GM12878 (cell line): ENCODE data around the gene PRTFDC1. TPM values are rescaled to one million over a fixed set of nuclear protein-coding genes. Genes with fewer than 3 reads are reported as not detected.

Source experiments
- ATAC-seq: fragments of 200-7000 bp; cut with Tn5 transposase; 3 replicates; pipeline ENCODE4 v1.9.1; 2020; ENCODE audit warnings: mild to moderate bottlenecking, moderate library complexity
- BruUV-seq: library from RNA; stranded (reverse); fragments of 400-500 nt; replicated peaks from 2 replicates; lab custom pipeline; 2021; lab: Mats Ljungman, UMichigan
- CTCF ChIA-PET: fragments of 300-600 bp; sonication (Branson Sonifier 250); formaldehyde crosslinking; extraction: SDS; loops from one replicate; lab custom pipeline; 2021; ENCODE audit warnings: inconsistent platforms; lab: Yijun Ruan, JAX
- POLR2A ChIA-PET: fragments of 350-600 bp; formaldehyde crosslinking; extraction: SDS; loops from one replicate; lab custom pipeline; 2021; ENCODE audit warnings: inconsistent platforms; lab: Charles Lee
- RAD21 ChIA-PET: fragments of 300-600 bp; sonication (Branson Sonifier 250); formaldehyde crosslinking; loops from one replicate; lab custom pipeline; 2023; ENCODE audit warnings: antibody characterized with exemption; ENCODE audit not compliant: unreplicated experiment; lab: Charles Lee
- SMC1A ChIA-PET: fragments of 300-600 bp; sonication (Branson Sonifier 250); formaldehyde crosslinking; loops from one replicate; lab custom pipeline; 2023; ENCODE audit not compliant: unreplicated experiment, uncharacterized antibody; lab: Charles Lee
- DNase-seq: peaks from one replicate; pipeline ENCODE4 v3.0.0-alpha.2; 2011; ENCODE audit warnings: low read depth, low spot score
- FAIRE-seq: peaks from 3 replicates; lab custom pipeline; 2011; peaks lifted over from hg19 to GRCh38; lab: Jason Lieb, UNC
- H2AFZ ChIP-seq: 2 replicates; pipeline ENCODE4 v1.6.0; 2011; ENCODE audit warnings: low read depth, low read length, control low read depth; ENCODE audit not compliant: control insufficient read depth
- H3K27ac ChIP-seq: 2 replicates; pipeline ENCODE4 v1.5.1; 2011; ENCODE audit warnings: control low read depth; ENCODE audit not compliant: control insufficient read depth, insufficient read depth
- H3K27me3 ChIP-seq, 2 experiments: replicated peaks in 1 of 2; 2 replicates each; pipeline versions ENCODE4 v1.6.0 to v1.6.1; 2011; ENCODE audit warnings: low read length in 1 of 2; ENCODE audit not compliant: control insufficient read depth in 2 of 2, insufficient read depth in 2 of 2
- H3K36me3 ChIP-seq, 2 experiments: 2 replicates each; pipeline ENCODE4 v1.5.1; 2011; ENCODE audit warnings: low read length in 1 of 2; ENCODE audit not compliant: control insufficient read depth in 2 of 2, insufficient read depth in 2 of 2
- H3K4me1 ChIP-seq: 2 replicates; pipeline ENCODE4 v1.6.1; 2011; ENCODE audit warnings: mild to moderate bottlenecking, low read length, moderate library complexity, mixed read lengths; ENCODE audit not compliant: control insufficient read depth, insufficient read depth
- H3K4me2 ChIP-seq: 2 replicates; pipeline ENCODE4 v1.6.0; 2011; ENCODE audit warnings: control low read depth; ENCODE audit not compliant: control insufficient read depth, insufficient read depth
- H3K4me3 ChIP-seq: fragments of 200-600 bp; sonication (generic); 2 replicates; pipeline ENCODE4 v1.5.1; 2016
- H3K79me2 ChIP-seq: 2 replicates; pipeline ENCODE4 v1.6.0; 2011; ENCODE audit warnings: low read length; ENCODE audit not compliant: control insufficient read depth, insufficient read depth
- H3K9ac ChIP-seq: 2 replicates; pipeline ENCODE4 v1.8.0; 2011; ENCODE audit warnings: low read length, control low read depth, mixed read lengths; ENCODE audit not compliant: control insufficient read depth, insufficient read depth
- H3K9me3 ChIP-seq: replicated peaks from 3 replicates; pipeline ENCODE4 v1.5.1; 2011; ENCODE audit warnings: mild to moderate bottlenecking, low read length; ENCODE audit not compliant: control insufficient read depth, insufficient read depth
- H4K20me1 ChIP-seq: 2 replicates; pipeline ENCODE4 v1.6.0; 2011; ENCODE audit not compliant: control insufficient read depth, insufficient read depth
- BHLHE40 ChIP-seq, 2 experiments: fragments of 450-650 bp in 1 of 2; IDR thresholded peaks; 2 replicates each; pipeline ENCODE4 v1.6.1; 2011 to 2017; ENCODE audit warnings: low read depth in 2 of 2, borderline replicate concordance in 1 of 2, improper control_type of control experiment in 1 of 2, low read length in 1 of 2, mild to moderate bottlenecking in 1 of 2
- MYB ChIP-seq: fragments of 150-350 bp; IDR thresholded peaks from 2 replicates; pipeline ENCODE4 v1.6.1; 2014; ENCODE audit warnings: mild to moderate bottlenecking, low read depth, low read length, borderline replicate concordance
- NR2C1 ChIP-seq: fragments of 450-650 bp; IDR thresholded peaks from 2 replicates; pipeline ENCODE4 v1.6.1; 2017; ENCODE audit warnings: antibody characterized with exemption, mild to moderate bottlenecking, moderate library complexity
- RAD21 ChIP-seq: IDR thresholded peaks from 2 replicates; pipeline ENCODE4 v1.6.1; 2011; ENCODE audit warnings: mild to moderate bottlenecking, low read depth, low read length, moderate library complexity; ENCODE audit not compliant: insufficient read depth
- TCF12 ChIP-seq: IDR thresholded peaks from 2 replicates; pipeline ENCODE4 v1.6.1; 2011; ENCODE audit warnings: low read depth, mild to moderate bottlenecking, low read length
- YBX1 ChIP-seq: fragments of 450-650 bp; IDR thresholded peaks from 2 replicates; pipeline ENCODE4 v1.6.1; 2016; ENCODE audit warnings: antibody characterized with exemption
- ZNF24 ChIP-seq: fragments of 450-650 bp; IDR thresholded peaks from 2 replicates; pipeline ENCODE4 v1.6.1; 2017; ENCODE audit warnings: antibody characterized with exemption, mild to moderate bottlenecking
- ZNF687 ChIP-seq: fragments of 450-650 bp; IDR thresholded peaks from 2 replicates; pipeline ENCODE4 v1.6.1; 2017; ENCODE audit warnings: mild to moderate bottlenecking, moderate library complexity
- ZZZ3 ChIP-seq: IDR thresholded peaks from 2 replicates; pipeline ENCODE4 v1.6.1; 2011; ENCODE audit warnings: low read depth; ENCODE audit not compliant: control insufficient read depth, insufficient read length
- WGBS: methylation state at CpG from one replicate; pipeline ENCODE4 v1.1.6; 2016; ENCODE audit warnings: low lambda C conversion rate; ENCODE audit not compliant: insufficient replicate concordance, insufficient coverage; ENCODE audit errors: missing lambda C conversion rate; 5-methylcytosine and 5-hydroxymethylcytosine counted together
- in situ Hi-C: fragments of 300-500 bp; cut with MboI; formaldehyde crosslinking; loops from 9 replicates; pipeline ENCODE4 v1.14.3; 2018; ENCODE audit warnings: mixed read lengths
- intact Hi-C: fragments of 100-400 bp; cut with micrococcal nuclease; formaldehyde crosslinking; loops from one replicate; pipeline ENCODE4 v1.14.2; 2022; ENCODE audit not compliant: unreplicated experiment
- polyA plus RNA-seq, 11 experiments: library from polyadenylated mRNA; depleted of rRNA in 4 of 11; unstranded in 6 of 11; stranded (reverse) in 5 of 11; fragments of >200 nt; fragmentation: Nextera tagmentation in 4 of 11; fragmentation: Illumina TruSeq in 1 of 11; extraction: Ambion mirVana in 4 of 11; extraction: Trizol in 1 of 11; gene quantifications; 1 replicate in 1 of 11; 2 replicates in 10 of 11; pipeline versions ENCODE4 v1.2.1 to v1.2.3, GENCODE V29; 2011 to 2016; ENCODE audit warnings: inconsistent platforms in 2 of 11, missing spikeins in 2 of 11, low read depth in 1 of 11
- total RNA-seq, 4 experiments: library from RNA; depleted of rRNA in 3 of 4; stranded (reverse); fragments of >200 nt in 3 of 4; fragmentation: Illumina TruSeq in 1 of 4; extraction: Trizol in 1 of 4; gene quantifications; 2 replicates each; pipeline versions ENCODE4 v1.2.1 to v1.2.3, GENCODE V29; 2013 to 2021

PRTFDC1 gene
- total and polyA plus RNA-seq, 10 of the 15 experiments (the other 5 are each of a cell fraction or from before 2014, with no cell fraction given) = 5.5 to 17.3 (median 11.3) TPM

- ChIA-PET RAD21 (interaction anchor here (0.7 kb wide), 1 partner anchor 94 kb away, joined by 3 read pairs; the partner anchor contains the start of gene PRTFDC1), SMC1A (interaction anchor here (0.9 to 1.8 kb wide), 8 partner anchors 10 to 114 kb away, joined by 3 to 8 read pairs (median 4); no protein-coding TSS in a partner anchor), POLR2A (no interaction called here), CTCF (interaction anchor here (0.9 to 2.9 kb wide), 7 partner anchors 10 to 241 kb away, joined by 3 to 8 read pairs (median 4); no protein-coding TSS in a partner anchor)
- Histone ChIP-seq H2AFZ (no peak overlapping the region), H3K4me3 (no peak overlapping the region), H3K9me3 (no peaks in the 10 kb centered on the region; the same call in 2 of the 3 replicates), H3K36me3 (no peaks in the 10 kb centered on the region), H3K9ac (no peak overlapping the region), H3K79me2 (no peaks in the 10 kb centered on the region), H3K4me2 (no peak overlapping the region), H3K4me1 (no peaks in the 10 kb centered on the region), H3K27ac (no peak overlapping the region), H4K20me1 (no peaks in the 10 kb centered on the region), H3K27me3 (no peaks in the 10 kb centered on the region)
- intact Hi-C loops = no loop called here
- in situ Hi-C loops = no loop called here
- TF ChIP-seq ZNF24 = no peak
- TF ChIP-seq RAD21 = no peak
- no peak for TF ChIP-seq ZNF687
- no peak for TF ChIP-seq BHLHE40 (IDR thresholded peaks at IDR 0.05; ENCODE audit: borderline replicate concordance in 1 of 2, low read depth in 2 of 2, low read length in 1 of 2)
- no peak for TF ChIP-seq YBX1
- TF ChIP-seq NR2C1 = no peak
- TF ChIP-seq MYB = no peak
- no peak for TF ChIP-seq ZZZ3
- TF ChIP-seq TCF12 = no peak
- ATAC-seq (no peak), FAIRE-seq (no peak), DNase-seq (no peak)
- no TSS peak for BruUV-seq
- WGBS = 26% methylated on average over 10 of the region's 10 CpGs
Observed at GRCh38 chr10:24858288-24859270, 93.8 kb downstream of the PRTFDC1 start.
